Suprapubic skin (tissue), 4 donors: Measurements from ENCODE around the gene NTPCR.

Experiments used
- EP300 ChIP-seq: sonication (generic); formaldehyde crosslinking; IDR thresholded peaks from one replicate; pipeline ENCODE4 v1.6.1; 2017; ENCODE audit warnings: antibody characterized with exemption
- POLR2AphosphoS5 ChIP-seq, 3 donors: sonication (generic); formaldehyde crosslinking; IDR thresholded peaks; one replicate each; pipeline ENCODE4 v1.6.1; 2017; ENCODE audit warnings: antibody characterized with exemption in 3 of 3
- TF ChIP-seq, protein P1 (sequence below), 2 donors: fragments of 200-600 bp in 1 of 2; fragments of 450-650 bp in 1 of 2; sonication (generic) in 1 of 2; IDR thresholded peaks; one replicate each; pipeline ENCODE4 v1.5.1; 2016 to 2019; ENCODE audit warnings: antibody characterized with exemption in 2 of 2, mild to moderate bottlenecking in 1 of 2, moderate library complexity in 1 of 2

DNA sequence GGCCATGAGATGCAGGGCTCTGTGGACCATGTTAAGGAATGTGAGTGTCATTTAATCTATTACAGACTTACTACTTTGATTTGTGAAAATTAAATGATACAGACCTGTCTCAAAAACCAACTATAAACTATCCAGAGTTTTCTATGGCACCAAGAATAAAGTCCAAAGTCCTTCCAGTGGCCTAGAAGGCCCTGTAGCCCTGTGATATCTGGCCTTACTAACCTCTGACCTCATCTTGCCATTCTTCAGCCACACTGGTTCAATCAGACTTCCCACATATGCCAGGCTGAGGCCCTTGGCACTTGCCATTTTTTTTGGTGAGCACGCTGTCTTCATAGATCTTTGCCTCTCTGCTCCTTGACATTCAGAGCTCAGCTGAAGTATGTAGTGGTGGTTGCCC, 7.7 kb downstream of the NTPCR start:
- TF ChIP-seq POLR2AphosphoS5 (IDR thresholded peaks at IDR 0.05) (no peak), EP300 (no peak)
- TF ChIP-seq, protein P1, sequence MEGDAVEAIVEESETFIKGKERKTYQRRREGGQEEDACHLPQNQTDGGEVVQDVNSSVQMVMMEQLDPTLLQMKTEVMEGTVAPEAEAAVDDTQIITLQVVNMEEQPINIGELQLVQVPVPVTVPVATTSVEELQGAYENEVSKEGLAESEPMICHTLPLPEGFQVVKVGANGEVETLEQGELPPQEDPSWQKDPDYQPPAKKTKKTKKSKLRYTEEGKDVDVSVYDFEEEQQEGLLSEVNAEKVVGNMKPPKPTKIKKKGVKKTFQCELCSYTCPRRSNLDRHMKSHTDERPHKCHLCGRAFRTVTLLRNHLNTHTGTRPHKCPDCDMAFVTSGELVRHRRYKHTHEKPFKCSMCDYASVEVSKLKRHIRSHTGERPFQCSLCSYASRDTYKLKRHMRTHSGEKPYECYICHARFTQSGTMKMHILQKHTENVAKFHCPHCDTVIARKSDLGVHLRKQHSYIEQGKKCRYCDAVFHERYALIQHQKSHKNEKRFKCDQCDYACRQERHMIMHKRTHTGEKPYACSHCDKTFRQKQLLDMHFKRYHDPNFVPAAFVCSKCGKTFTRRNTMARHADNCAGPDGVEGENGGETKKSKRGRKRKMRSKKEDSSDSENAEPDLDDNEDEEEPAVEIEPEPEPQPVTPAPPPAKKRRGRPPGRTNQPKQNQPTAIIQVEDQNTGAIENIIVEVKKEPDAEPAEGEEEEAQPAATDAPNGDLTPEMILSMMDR (IDR thresholded peaks at IDR 0.05), result no peak
